HG02840 (cell line): ENCODE results near the gene PPIP5K2.
A peak's percentile ranks its signal among the peaks of the same experiment; 100 is the strongest.

Experiments used
- ATAC-seq: cut with Tn5 transposase; IDR thresholded peaks from one replicate; pipeline ENCODE4 v1.9.1; 2021; ENCODE audit warnings: mild to moderate bottlenecking, moderate library complexity, moderate number of reproducible peaks; ENCODE audit not compliant: unreplicated experiment, low FRiP score

Gene PPIP5K2

DNA sequence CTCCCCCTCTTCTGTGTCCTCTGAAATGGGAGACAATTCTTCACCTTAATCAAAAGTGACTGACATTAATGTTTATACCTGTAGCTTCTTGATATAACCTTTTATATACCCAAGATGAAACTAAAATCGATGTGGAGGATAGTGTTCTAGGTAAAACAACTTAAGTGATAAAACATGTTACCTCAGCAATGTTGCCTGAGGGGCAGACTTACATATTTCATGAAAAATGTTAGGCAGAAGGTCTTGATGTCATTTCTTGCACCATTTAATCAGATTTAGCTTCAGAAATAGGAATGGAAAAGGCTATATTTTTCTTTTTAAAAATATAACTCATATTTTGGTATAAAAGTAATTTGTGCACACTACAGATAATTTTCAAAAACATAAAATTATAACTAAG, 115.8 kb downstream of the PPIP5K2 start:
- ATAC-seq = no peak

DNA sequence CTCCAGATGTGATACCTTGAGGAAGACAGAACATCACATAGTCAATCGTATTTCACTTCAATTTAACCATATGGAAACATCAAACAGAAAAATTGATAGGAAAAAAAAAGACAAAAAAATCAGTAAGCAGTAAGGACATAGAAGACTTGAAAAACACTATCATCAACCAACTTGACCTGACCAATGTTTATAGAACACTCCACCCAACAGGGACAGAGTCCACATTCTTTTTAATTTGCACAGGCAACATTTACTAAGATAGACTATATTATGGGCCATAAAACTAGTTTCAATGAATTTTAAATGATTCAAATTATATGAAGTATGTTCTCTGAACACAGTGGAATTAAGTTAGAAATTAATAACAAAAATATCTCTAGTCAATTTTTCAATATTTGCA, 117.7 kb downstream of the PPIP5K2 start:
- ATAC-seq = no peak

DNA sequence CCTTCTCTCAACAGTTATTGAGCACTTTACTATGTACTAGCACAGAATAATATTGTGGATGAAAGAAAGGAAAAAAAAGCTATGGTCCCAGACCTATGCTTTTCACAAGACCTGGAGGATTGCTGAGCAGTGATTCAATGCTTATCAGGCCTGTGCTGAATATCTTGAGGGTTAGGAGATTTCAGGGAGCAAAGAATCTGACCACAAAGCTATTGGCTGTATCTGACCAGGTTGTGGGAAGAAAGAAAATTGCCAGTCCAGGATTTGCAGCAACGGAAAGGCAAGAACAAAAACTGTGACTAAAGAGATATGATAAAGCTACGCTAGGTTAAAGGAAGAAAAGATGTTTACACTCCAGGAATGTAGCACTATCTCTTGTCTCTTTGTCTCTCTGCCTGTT, 123.6 kb downstream of the PPIP5K2 start:
- ATAC-seq = no peak

DNA sequence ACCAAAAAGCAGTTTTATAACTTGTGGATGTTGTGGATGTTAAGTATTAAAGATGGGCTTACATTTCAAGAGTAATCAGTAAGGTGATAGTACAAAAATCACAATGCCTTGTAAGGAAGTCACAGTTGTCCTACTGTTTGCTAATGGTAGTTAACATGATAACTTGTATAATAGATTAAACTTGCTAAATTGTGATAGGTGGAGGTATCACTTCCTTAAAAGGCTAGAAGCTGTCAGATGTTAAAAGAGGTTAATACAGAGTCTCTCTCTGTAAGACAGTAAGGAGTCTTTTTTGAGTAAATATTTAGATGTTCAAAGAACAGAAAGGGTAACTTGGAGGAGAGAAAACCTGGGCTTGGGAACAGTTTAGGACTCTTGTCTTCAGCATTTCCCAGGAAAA, 124.3 kb downstream of the PPIP5K2 start:
- no peak for ATAC-seq

DNA sequence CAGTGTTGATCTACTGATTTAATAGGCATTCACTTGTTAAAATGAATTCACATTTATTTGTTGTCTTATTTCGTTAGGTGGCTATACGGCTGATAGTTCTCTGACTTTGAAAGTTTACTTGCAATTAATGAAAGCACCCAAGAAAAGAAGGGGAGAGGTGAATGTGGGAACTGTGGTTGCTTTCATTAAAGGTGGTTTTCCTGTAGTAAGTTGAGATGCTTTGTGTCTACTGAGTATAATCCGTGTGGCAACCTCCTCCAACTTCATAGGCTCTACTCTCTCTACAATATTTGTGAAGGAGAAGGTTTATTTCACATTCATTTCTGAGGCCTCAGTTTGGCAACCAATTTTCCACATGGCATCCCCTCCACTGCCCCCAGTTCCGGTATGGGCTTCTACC, 125.7 kb downstream of the PPIP5K2 start:
- ATAC-seq = no peak

DNA sequence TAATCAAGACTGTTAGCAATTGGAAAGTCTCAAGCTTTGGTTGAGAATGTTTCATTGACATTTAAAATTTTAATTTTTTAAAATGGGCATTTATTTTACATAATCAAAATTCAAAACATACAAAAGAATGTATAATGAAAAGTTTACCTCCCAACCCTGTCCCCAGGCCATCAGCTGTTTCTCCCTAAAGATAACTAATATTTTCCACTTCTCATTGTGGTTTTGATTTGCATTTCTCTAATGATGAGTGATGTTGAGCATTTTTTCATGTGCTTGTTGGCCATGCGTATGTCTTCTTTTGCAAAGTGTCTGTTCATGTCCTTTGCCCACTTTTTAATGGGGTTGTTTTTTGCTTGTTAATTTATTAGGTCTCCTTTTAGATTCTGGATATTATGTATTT, 127.0 kb downstream of the PPIP5K2 start:
- ATAC-seq = no peak

DNA sequence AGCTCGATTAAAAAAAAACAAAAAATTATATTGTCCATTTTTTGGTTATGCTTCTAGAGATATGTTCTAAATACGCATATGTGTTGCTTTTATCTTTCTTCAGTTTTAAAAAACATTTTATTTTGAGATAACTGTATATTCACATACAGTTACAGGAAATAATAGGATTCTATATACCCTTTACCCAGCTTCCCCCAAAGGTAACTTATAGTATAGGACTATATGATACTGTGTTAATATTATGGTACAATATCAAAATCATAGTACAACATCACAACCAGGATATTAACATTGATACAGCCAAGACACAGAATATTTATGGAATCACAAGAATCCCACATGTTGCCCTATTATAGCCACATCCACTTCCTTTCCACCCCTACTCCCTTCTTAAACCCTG, 129.0 kb downstream of the PPIP5K2 start:
- no peak for ATAC-seq

DNA sequence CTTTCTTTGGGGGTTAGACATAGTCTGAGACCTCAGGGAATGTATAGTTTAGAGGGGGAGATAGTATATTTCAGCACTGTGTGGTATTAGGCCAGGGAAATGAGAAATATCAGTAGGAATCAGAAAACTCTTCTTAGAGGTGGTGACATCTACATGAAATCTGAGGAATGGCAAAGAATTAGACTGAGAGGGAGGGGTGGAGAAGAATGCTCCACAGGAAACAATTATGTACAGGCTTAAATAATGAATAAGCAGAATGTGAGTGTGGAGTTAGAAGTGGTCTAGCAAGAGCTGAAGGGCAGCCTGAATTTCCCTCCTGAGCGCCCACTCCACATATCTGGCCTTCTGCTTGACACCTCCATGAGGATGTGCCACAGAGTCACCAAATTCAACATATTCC, 134.8 kb downstream of the PPIP5K2 start:
- no peak for ATAC-seq

DNA sequence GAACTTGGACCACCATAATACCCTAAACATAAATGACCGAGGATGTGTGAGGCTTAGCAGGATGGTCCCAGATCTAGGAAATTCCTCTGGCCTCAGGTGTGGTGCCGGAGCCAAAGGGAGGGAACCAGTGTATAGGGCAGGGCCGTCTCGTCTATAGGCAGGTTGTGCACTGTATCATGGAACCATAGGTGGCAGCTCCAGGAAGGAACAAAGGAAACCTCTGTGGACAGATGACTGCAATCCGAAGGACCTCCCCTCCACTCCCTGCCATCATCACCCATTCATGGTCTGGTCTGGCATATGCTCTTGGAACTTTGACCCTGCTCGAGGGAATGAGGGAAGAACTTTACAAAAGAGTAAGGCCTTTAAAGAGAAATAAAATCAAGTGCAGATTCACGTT, 135.6 kb downstream of the PPIP5K2 start:
- ATAC-seq = no peak

DNA sequence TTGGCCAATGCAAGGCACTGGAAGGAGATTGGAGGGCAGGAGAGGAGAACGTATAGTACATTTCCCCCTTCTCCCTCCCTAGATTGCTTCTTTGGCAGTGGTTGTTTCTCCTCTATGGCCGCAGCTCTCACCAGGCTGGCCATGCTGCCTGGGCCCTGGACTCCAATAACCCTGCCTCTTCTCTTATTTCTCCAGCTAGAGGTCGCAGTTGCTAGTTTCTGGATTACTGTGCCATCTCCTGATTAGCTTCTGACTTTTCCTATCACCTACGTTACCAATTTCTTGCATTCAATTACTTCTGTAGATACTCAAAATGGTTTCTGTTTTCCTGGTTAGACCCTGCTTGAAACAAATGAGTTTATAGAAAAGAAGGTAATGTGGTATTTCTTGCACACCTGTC, 136.1 kb downstream of the PPIP5K2 start:
- no peak for ATAC-seq

DNA sequence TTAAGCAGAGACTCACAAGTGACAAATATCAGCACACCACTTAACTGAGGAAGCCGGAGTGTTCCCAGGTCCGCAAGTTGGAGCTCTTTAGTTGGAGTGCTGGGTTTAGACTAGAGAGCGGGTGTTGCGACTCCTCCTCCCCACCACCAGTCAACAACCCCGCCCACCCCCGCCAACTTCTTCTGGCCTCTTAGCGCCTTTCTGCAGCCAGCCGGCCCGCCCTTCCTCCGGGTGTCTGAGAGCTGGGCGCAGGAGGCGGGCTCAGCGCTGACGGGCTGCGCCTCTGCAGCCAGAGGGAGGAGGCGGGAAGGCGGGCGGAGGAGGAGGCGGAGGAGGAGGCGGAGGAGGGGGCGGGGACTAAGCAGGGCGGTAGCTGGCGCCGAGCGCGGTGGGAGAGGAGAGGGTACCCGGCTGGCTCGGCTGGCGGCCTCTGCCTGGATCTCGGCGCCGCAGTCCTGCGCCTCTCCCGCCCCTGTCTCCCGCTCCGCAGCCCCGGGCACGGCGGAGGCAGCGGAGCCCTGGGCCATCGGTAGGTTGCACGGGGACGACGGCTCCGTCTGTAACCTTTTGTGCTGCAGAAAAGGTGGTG, 138.4 kb downstream of the PPIP5K2 start, which contains the start of gene MACIR:
Gene MACIR (plus strand): TSS at position 396 of the 589 bp plus-strand sequence. CDS start 17,157 bp downstream, outside the sequence.
- peak; percentile 71 for ATAC-seq

DNA sequence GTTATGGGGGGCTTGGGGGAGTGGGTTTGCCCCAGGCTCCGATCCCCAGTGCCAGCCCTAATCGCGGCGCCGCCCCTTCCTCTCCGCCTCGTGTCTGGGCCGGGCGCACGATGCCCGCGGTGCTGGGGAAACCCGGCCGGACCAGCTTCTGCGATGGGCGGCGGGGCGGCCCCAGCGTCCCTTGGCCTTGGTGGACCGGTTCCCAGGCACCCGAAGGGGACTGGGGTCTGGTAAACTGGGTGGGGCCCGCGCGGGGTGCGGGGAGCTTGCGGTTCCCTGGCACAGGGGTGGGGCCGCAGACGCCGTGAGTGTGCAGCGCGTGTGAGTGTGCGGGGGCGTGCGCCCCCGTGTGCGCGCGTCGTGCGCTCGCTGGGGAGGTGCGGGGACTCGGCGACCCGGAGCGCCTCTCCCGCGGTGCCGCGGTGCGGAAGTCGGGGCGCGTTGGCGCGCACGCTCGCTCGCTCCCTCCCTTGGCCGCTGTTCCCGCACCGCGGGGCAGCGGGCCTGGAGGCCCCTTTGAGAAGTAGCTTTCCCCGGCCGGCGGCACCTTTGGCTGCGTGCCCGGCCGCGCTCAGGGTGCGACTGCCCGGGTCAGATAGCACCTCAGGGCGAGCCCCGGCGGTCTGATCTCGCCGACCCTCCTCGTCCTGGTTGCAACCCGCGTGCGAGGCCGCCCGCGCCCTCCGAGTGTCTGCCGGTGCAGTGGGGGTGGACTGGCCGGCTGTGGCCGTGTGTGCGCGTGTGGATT, 139.0 kb downstream of the PPIP5K2 start:
- peak; percentile 36 for ATAC-seq

DNA sequence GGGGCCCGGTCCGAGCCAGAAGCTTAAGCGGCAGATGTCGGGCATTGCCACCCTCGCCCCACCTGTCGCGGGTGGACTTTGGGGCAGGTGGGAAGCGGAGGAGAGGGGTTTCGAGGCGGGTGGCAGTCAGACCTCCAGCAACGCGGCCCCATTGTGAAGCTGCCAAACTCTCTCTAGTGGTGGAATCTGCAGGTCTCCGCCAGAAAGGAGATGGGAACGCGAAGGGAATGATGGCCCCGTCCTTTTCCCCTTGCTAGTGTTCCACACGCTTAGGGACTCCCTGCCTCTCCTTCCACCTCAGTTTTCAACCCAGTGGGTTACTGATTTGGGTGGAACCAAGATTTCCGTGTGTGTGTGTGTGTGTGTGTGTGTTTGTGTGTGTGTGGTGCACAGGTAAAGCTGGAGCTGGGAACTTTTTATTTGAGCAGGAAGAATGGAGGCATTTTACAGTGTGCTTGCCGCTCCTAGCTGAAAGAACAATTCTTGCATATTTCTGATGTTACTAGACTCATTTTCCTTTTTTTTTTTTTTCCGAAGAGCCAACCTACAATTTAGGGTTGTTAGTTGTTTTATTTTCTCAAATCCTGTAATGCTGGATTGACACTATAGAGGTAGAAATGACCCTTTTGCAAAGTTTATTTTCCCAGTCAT, 139.7 kb downstream of the PPIP5K2 start:
- ATAC-seq = no peak

DNA sequence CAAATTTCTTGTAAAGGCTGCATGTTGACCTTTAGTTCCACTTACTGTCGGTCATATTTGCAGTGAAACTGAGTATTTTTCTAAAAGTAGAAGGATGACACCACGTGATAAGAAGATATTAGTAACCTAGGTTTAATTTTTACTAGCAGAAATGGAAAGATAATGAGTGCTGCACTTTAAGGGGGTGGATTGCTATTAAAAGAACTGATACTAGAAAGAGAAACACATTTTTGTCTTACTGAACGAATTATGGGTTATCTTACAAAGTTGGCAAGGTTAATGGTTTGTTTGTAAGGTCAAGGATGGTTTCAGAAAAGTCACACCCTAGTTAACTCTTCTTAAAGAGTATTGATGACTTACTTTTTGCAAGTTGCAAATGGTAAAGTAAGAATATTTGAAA, 140.8 kb downstream of the PPIP5K2 start:
- peak; percentile 37 for ATAC-seq
